Activated T-cell treated with anti-CD3 and anti-CD28 coated beads for 4 hours (primary cell): ENCODE results near the gene TMCC3.
"Not testable (repeated sequence)": the region's sequence is repeated elsewhere in the genome, so short reads cannot be mapped to it uniquely, and the experiment has no call there.

Source experiments
- DNase-seq: peaks from one replicate; pipeline ENCODE4 v3.0.0-alpha.2; 2020

Gene TMCC3

DNA sequence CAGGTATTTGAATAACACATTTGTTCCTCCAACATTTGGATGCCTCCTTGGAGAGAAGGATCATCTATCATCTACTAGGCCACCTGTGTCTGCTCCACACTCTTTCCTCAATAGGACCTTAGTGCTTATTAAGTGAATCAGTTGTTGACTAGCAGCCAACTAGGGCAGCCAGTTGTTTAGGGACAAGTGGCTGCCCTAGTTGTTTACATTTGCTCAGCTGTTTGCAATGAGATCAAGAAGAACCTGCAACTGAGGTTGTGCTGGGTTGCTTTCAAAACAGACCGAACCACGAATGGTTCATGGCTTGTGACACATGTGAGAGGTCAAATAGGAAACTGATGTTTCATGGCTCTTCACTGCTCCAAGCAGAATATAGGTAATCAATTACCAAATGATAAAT lies 53.8 kb downstream of the TMCC3 start:
- no peak for DNase-seq

DNA sequence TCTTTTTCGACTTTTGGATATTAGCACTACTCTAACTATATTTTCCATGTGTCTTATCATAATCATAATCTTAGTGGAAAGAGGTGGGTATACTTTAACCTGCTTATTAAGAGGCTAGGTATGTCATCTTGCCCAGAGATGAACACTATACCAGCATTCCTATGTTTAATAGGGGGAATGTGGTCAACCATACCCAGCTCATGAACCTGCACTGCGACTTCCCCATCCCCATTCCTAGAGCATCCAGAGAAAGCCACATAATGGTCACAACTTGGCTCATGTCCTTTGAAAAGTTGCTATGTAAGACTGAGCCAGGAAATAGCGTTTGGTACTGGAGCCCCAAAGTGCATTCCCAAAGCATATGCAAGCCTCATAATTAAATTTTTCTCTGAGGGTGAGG lies 55.2 kb downstream of the TMCC3 start:
- no peak for DNase-seq

DNA sequence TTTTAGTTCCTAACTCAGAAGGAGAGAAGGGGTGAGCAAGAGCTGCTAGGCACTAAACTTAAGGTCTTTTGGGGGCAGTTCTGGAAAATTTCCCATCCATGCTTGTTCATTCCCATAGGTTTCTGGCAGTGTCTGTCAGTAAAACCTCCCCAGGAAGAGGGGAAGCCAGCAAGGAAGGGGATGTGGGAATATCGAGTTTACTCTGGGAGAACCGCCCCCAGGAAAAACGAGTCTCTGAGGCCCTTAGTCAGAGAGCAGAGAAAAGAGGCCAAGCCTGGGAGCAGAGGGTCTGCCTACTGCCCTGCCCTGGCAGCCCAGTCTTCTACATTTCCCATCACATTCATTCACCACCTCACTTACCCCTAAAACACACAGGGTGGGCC lies 55.9 kb downstream of the TMCC3 start:
- no peak for DNase-seq

DNA sequence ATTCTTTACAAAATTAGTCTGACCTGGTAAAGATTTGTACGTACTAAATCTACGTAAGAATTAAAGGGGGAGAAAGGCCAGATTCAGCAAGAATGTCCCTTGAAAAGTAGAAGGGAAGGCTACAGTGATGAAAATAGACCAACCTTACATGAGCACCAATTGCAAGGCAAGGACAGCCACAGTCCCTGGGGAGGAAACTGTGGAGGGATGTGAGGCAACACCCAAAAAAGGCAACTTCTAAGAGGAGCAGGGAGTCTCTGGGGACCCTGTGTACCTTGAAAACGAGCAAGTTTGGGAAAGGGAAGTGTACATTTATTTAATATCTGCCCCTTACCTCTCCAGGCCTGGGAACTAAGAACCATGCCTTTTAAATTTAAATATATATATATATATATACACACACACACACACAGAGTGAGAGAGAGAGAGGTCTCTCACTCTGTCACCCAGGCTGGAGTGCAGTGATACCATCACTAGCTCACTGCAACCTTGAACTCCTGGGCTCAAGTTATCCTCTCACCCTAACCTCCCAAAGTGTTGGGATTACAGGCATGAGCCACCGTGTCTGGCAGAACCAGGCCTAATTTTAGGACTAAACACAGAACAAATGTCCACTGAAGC lies 56.4 kb downstream of the TMCC3 start:
- DNase-seq: no peak

DNA sequence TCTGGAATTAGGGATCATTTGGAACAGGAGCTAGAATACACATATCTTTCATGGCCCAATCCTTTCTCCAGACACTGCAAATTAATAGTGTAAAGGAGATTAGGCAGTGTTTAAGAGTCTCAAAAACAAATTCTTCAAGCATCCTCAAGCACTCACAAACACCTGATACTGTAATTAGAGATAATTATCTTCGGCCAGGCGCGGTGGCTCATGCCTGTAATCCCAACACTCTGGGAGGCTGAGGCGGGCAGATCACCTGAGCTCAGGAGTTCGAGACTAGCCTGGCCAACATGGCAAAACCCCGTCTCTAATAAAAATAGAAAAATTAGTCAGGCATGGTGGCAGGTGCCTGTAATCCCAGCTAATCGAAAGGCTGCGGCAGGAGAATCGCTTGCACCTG lies 57.6 kb downstream of the TMCC3 start:
- not testable (repeated sequence) for DNase-seq

DNA sequence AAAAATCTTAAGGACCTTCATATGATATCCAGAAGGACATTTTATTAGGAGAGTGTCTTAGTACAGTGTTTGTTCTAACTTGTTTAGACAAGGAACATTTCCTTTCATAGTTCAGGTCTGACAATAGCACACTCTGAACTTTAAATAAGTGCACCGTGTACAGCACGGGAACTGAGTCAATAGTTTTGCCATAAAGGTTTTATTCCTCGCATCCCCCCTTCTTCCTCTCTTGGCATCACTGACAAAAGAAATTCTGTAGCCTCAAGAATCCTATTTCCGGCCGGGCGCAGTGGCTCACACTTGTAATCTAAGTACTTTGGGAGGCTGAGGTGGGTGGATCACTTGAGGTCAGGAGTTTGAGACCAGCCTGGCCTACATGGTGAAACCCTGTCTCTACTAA lies 58.3 kb downstream of the TMCC3 start:
- DNase-seq: no peak

DNA sequence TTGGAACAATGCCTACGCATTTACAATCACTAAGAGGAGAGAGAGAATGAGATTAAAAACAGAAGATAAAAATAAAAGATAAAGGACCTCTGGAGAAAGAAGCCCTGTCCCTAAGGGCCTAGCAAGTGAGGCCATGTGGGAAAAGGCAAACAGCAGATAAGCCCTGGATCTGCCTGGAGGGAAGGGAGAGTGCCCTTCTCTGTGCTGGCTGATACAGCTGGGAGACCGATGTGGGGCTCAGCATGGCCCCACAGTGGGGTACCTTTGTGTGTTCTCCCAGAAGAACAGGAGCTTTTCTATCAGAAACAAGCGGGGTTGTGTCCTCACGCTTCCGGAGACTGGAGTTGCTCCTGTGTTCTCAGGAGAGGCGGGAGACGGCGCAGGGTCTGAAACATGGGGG lies 59.9 kb downstream of the TMCC3 start:
- no peak for DNase-seq

DNA sequence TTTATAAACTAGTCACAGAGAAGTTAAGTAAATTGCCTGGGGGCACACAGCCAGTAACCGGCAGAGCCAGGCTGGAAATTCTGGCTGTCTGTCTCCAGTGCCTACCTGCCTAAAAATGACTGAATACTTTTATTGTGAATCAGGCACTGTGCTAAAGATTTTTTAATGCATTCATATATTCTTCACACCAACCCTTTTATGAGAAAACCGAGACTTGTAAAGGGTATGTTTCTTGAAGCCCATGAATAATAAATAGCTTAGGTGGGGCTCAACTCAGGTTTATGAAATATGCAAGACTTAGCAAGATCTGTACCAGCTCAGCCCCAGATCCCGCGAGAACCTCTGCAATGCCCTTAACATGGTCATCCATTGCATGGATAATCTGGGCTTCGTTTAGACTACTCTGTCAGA lies 60.8 kb downstream of the TMCC3 start:
- DNase-seq: no peak

DNA sequence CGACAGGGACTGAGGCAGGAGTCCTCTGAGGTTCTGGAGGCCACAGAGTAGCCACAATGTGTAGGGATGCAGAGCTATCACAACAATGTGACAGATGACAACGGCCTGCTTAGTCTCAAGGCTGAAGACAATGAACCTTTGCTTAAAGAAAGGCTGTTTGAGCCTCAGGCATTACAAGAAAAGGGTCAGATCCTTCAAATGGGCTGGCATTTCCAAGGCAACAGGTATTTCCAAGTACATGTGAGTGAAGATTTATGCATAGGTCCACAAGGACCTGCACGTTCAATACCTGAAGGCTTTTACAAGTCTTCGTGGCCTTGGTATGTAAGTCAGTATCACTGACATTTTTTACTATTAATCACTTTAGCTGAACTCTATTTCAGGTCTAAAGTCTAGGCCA lies 62.0 kb downstream of the TMCC3 start:
- no peak for DNase-seq

DNA sequence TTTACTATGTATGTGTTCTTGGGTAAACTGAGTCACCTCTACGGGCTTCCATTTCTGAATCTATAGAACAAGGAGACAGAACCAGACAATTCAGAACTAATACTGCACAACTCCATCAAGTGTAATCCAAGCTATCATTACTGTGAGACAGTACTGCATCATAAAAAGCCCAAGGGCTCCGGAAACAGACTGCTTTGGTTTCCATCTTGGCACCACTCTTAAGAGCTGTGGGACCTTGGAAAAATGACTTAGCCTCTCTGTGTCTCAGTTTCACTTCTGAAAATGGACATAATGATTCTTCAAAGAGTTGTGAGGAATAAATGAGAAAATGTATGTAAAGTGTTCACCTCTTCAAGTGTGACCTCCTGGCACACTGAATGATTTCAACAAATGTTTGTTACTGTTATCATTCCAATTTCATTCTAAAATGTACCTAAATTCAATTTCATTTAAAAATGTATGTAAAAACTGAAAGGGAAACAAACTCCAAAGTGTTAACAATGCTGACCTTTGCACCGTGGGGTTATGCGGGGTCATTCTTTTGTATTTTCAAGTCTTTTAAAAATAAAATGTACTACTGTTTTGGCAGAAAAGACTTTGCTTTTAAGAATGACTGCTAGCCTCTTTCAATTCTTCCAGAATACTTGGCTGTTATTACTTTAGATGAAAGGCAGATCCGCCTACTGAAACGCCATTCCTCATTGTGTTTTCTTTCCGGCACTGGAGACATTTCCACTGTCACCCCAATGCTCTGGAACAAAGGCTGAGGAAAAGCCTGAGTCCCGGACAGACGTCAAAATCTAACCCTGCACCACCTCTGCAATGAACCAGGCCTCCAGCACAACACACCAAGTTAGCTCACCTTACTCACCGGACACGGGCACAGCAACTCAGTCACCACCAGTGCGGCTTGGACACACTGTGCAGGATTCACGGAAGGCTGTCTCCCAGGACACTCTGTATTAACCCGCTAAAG lies 62.8 kb downstream of the TMCC3 start:
- DNase-seq: no peak

DNA sequence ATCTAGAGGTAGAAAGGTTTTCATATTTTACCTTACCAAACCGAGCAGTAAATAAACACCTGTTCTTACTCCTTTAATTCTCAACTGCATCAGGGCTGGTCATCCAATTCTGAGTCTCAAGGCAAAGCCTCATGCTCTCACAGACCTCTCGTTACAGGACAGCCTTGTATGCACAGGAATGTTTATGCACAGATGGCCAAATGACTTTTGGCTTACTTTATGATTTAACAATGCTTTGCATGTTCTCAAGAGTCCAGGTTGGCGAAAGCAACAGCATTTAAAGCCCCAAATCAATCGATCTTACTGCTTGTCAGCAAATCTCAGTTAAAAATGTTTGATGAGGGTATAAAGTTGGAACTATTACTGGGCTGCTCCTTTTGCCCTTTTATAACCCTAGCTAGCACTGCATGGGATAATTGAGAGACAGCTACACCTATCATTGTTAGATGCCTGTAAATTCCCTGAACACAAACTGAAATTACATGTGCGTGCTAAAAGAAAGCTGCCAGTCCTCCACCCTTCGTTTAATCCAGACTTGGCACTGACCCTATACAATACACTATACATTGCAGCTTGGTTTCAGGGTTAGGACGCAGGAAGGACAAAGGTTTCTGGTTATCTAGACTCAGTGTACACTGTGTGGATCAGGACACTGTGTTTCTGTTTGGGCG lies 63.6 kb downstream of the TMCC3 start:
- no peak for DNase-seq

DNA sequence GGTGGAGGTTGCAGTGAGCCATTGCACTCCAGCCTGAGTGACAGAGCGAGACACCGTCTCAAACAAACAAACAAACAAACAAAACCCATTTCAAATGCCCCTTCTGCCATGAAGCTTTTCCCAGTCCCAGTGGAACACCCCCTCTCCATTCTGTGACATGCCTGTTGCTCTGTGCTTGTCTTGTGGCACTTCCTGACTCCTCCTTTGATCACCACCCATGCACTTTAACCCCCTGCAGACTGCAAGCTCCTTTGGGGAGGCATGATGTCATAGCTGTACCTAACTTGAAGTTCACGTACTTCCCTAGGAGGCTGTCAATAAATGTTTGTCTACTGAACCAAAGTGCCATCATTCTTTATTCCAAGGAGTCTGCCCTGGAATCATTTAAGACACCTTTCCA lies 64.7 kb downstream of the TMCC3 start:
- DNase-seq: no peak

DNA sequence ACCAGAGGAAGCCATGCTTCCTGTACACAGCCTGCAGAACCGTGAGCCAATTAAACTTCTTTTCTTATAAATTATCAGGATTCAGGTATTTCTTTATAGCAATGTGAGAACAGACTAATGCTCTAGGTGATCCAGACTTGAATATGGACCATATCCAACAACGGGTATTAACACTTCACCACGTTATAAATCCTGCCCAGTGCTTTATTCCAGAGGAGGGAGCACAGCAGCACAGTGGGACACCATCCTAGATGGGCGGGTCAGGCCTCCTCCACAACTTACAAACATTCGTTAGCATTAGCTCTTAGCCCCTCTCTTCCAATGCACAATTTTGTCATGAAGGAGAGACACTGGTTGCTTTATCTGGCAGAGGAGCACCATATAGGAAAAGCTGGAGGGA lies 66.0 kb downstream of the TMCC3 start:
- DNase-seq: no peak

DNA sequence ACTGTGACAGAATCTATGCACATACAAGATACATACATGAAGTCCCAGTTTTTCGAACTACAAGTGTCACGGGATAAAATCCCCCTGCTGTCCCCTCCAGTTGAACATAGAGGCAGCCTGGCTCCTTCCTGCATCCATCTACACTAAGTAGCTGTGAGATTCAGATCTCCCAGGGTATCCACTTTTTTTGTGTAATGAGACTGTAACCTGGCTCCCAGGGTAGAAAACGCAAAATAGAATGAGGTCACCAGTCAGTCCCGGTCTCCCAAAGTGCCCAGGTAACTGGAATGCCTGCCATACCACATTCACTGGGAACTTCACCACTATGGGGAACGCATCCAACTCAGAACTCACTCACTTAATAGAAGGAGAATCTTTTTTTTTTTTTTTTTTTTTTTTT lies 67.8 kb downstream of the TMCC3 start:
- DNase-seq: no peak

DNA sequence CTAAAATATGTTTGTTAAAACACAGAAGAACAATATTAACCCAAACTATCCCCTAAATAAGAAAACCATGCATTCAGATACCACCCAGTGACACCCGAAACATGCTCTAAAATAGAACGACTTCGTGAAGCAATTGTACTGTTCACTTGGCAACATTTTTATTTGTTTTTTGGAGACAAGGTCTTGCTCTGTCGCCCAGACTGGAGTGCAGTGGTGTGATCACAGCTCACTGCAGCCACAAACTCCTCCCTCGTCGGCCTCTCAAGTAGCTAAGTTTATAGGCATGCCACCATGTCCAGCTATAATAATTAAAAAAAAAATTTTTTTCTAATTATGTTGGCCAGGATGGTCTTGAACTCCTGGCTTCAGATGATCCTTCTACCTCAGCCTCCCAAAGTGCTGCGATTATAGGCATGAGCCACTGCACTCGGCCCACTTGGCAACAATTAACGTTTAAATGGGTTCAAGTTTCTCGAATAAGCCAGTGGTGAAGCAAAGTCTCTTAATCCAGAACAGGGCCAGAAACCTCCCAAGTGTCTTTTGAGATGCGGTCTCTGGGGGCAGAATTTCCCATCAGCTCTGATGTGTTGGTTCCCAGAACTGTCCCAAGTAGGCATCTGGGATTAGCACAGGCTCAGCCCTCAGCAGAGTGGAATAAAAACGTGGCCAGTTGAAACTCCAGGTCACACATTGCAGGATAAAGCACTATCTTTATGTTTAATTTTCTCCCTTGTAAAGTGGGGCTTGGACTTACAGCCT lies 74.5 kb downstream of the TMCC3 start:
- no peak for DNase-seq

DNA sequence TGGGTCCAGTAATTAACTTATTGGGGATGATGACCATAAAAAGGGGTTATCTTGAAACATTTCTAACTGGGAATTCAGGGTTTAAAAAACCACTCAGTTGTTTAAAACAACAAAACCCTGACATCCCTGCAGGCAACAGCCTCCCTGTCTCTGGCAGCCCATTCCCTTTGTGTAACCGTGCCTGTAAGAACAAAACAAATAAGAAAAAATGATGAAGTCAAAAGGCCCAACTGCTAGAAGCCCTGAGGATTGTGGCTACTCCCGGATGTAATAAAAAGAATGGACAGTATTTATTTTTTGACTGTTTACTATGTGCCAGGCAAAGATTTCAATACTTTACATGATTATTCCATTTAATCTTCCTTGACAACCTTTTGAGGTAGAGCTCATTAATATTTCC lies 75.3 kb downstream of the TMCC3 start:
- DNase-seq: no peak

DNA sequence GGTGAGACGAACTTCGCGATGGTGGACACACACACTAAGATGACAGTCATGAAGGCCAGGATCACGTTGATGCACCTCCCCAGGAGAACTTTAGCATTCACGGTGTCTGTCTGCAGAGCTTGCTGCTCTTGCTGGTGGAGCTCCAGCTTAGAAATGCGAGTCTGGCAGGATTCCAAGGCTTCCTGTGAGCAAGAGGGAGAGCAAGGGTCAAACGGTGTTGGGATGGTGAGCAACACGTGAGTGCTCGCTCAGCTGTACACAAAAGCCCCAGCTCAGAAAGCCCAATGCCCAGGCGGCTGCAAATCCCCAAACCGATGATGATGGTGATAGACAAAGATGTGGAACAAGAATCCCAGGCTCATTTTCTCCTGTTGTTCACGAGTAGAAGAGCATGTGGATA lies 78.8 kb downstream of the TMCC3 start:
- no peak for DNase-seq

DNA sequence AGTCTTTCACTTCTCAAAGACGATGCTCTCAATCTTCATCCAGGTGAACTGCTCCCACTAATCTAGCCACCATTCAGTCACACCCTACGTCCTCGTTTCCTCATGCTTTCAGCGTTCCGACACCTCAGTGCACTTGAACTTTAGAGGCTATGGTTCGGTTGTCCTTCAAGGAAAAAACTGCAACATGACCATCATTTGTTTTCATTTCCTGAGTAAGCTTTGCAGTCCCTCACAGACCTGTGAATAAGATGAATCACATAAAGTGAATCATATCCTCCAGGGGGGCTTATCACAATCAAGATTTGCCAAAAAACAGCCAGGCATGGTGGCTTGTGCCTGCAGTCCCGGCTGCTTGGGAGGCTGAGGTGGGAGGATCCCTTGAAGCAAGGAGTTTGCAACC lies 80.2 kb downstream of the TMCC3 start:
- no peak for DNase-seq

DNA sequence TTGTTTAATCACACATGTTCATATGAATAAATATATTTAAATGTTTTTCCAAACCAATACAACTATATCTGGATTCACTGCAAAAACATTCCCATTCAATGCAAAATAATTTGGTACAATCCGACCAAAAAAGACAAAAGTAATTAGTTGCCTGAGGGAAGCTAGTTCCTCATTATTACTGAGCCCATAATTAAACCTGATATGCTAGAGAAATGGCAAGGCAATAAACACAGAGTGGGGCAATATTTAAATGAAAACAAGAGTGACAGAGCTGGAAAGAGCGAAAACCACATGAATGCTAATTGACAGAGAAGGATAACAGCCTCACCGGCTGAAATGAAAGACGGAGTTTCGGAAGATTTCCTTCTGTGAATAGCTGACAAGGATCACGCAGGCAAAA lies 82.6 kb downstream of the TMCC3 start:
- DNase-seq: no peak

DNA sequence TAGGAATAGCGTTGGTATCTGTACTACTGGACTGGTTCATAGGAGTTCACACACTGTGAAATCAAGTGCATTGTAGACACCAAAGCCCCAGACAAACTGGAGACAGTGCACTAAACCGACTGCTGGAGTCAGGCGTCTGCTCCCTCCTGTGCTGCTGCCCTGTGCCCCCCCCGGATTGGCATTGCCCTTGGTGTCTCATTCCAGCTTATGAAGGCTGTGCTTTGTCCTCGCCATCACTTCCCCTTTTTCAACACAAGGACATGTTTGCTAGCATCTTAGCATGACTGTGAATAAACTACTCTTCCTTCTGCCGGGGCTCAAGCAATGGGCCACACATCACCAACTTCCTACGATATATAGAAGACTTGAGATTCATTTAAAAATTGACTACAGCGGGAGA lies 84.0 kb downstream of the TMCC3 start:
- DNase-seq: no peak

DNA sequence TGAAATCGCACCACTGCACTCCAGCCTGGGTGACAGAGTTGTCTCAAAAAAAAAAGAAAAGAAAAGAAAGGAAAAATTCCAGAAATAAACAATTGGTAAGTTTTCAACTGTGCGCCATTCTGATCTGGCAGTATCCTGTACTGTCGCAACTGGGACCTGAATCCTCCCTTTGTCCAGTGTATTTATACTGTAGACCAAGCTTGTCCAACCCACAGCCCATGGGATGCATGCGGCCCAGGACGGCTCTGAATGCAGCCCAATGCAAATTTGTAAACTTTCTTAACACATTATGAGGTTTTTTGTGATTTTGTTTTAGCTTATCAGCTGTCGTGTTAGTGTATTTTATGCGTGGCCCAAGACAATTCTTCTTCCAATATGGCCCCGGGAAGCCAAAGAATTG lies 84.7 kb downstream of the TMCC3 start:
- DNase-seq: no peak

DNA sequence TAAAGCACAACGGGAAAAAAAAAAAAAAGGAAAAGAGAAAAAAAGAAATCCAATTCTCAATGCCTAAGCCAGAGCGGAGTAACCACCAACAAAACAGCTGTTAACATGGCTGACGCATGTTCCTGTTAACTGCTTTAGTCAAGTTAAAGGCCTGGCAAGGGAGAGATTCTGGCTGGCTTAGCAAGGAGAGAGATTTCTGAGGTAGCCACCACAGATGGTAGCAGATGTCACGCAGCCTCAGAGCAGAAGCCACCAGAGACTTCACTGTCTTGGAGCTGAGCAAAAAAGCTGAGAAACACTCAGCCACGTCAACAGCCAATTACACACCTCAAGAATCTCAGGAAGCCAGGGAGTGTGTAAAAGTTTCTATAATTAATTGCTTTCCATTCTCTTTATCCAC lies 87.1 kb downstream of the TMCC3 start:
- DNase-seq: no peak

DNA sequence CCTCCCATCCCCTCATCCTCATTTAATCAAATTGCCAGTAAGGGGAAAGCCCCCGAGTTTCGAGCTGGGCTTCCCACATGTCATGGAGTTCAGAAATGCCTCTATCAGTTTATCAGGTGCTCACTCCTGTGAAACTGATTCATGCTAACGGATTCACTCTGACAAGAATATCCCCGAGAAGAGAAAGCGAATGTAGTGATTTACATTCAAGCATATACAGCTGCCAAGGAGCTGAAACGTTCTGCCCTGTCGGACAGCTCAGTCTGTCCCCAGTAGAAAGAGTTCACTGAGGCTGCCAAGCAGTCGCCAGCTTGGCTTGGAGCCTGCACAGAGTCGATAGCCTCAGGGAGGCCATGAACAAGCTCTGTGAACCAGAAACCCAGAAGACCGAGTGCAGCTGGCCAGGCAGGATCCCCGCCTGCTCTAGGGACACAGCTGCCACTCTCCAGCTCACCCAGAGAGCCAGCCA lies 88.4 kb downstream of the TMCC3 start:
- no peak for DNase-seq
